OCI-LY3 (cell line): ENCODE data around the gene FANCF.

ENCODE experiments used
- EZH2phosphoT487 ChIP-seq: fragments of 200-600 bp; shearing (Covaris generic); IDR thresholded peaks from 2 replicates; pipeline ENCODE4 v1.6.1; 2018; ENCODE audit warnings: antibody characterized with exemption, mixed run types, low read depth
- TF ChIP-seq, protein P1 (sequence below): fragments of 200-600, 300-600 bp; sonication (generic); IDR thresholded peaks from 2 replicates; pipeline ENCODE4 v1.5.1; 2014; ENCODE audit warnings: antibody characterized with exemption, low read length, low read depth

DNA sequence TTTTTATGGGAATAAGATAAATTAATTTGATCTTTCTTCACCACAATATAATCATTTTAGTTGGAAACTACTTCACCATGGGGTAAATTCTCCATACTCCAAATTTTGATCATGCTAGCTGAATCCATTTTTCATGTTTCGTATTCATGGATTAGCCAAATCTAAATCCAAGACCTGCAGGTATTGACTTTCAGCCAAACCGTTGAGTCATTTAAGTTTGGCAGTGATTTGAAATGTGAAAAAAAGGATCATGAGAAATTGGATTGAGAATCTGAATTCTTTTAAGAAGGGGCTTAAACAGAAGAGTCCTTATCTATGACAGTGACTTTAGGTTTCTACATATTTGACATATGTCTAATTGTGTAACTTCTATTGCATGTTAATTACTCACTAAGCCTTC, 46.1 kb upstream of the FANCF start:
- TF ChIP-seq, protein P1, sequence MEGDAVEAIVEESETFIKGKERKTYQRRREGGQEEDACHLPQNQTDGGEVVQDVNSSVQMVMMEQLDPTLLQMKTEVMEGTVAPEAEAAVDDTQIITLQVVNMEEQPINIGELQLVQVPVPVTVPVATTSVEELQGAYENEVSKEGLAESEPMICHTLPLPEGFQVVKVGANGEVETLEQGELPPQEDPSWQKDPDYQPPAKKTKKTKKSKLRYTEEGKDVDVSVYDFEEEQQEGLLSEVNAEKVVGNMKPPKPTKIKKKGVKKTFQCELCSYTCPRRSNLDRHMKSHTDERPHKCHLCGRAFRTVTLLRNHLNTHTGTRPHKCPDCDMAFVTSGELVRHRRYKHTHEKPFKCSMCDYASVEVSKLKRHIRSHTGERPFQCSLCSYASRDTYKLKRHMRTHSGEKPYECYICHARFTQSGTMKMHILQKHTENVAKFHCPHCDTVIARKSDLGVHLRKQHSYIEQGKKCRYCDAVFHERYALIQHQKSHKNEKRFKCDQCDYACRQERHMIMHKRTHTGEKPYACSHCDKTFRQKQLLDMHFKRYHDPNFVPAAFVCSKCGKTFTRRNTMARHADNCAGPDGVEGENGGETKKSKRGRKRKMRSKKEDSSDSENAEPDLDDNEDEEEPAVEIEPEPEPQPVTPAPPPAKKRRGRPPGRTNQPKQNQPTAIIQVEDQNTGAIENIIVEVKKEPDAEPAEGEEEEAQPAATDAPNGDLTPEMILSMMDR = no peak
- TF ChIP-seq EZH2phosphoT487 = no peak
